ENCODE results near the gene FTO.

The FTO gene

DNA sequence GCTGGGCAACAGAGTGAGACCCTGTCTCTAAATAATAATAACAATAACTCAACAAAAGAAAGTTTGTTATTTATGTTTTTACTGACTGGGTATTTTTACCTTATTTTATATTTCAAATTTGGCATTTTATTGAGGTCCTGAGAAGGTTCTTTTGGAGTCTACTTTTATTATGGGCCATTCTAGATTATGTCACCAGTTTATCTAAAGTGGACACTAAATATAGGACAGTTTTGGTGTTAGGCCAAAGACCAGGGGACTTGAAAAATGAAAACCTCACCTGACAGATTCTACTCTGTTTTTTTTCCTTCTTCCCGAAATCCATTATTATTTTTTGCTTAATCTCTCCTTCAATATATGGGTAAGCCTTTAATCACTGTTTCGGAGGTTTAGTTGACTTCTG is 8.1 kb downstream of the FTO start:
- DNase-seq = no peak

DNA sequence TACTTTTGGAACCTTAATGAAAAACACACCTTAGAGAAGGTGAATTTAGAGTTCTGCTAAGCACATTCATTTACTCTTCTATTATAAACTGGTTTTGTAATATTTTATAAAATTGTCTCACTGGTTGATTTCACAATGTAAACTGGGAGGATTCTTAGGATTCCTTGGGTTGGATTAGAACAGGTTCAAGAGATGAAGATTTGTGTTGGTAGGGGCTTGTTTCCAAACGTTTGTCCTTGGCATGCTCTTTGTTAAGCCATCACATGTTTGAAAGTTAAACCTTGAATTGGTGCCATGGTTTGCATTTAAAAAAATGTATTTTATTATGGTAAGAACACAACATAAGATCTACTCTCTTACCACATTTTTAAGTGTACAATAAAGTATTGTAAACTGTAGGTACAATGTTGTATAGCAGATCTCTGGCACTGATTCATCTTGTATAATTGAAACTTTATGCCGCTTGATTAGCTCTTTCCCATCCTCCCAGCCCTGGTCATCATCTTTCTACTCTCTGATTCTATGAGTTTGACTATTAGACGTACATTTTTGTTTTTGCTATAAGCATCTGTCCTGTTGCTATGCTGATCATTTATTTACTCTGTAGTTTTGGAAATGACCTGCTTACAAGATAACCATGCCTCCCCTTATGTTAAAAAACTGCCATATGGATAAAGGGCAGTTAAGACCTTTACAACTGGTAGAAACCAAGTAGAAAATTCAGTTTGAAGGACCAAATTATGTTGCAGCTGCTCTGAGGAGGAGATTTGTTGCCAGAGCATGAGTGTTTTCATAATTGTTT is 9.6 kb downstream of the FTO start:
- DNase-seq = no peak

DNA sequence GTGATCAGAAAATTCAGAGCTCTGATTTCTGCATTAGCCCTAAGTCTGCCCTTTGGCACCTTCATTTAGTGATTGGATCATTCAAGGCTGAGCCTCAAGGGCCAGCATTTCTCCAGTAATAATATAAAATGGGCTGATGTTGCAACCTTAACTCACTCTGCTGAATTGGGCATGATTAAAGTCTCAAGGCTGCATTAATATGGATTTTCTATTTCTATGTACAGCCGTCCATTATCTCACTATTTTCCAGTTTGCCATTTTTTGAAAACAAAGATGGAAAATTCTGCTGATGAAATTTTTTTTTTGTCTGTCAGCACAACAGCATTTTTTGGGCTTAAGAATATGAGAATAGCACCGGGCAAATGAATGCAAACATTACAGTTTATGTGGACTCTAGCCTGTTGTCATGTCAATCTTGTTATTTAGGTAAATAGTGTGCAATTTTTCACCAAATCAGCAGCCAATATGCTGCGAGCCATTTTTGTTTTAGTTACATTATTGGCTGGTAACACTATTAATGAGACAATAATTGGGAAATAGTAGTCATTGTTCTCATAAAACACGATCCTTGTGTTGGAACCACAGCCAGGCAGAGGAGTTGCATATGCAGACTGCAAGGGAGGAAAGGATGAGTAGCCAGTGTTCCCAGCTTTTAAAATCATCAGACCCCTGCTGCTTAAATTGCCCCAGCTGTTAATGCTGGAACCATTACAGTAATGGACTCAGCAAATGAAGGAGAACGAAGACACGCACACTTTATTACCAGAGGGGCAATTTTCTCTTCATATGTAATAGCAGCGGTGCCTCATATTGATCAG is 10.5 kb downstream of the FTO start:
- DNase-seq = peak; percentile 74

DNA sequence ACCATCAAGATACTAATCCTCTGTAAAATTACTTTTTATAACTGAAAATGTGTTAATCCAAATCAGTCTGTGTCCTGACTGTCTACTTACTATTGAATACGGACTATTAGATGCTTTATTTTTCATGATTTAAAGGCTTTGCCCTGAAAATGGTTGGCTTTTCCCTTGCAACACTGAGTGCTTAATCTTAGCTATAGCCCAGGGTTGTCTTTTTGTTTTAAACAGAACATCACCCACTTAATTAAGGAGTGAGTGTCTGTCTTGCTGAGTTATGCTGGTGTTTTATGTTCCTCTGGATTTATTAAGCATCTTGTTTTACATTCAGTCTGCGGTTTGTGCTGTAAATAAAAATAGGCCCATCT is 11.0 kb downstream of the FTO start:
- no peak for DNase-seq

DNA sequence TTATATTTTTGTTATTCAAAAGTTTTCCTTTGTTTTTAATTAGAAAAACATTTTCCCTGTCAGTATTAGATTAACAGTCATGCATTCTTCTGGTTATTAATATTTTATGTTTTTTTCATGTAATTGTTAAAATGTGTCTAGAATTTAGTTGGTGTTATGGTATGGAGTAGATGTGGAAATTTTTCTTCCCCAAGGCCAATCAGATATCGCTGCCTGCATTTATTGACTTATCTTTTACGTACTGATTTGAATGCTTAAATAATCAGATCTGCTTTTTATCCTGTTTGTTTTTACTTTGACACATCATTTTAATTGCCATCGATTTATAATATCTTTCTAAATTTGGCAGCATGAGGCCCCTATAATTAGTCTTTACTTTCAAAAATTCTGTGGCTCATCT is 13.6 kb downstream of the FTO start:
- DNase-seq = no peak

DNA sequence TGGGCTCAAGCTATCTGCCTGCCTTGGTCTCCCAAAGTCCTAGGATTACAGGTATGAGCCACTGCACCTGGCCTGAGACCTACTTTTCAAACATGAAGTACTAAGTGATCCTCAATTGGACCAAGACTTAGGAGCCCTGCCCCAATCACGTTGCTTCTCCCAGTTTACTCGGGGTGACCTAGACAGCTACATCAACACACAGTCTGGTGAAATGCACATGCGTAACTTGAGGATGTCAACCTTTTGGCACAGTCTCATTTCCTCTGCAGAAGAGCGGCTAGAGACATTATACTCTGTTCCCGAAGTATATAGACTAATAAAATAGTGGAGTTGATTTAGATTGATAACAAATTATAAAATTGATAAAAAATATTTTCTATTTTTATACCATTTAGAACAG is 17.1 kb downstream of the FTO start:
- DNase-seq = no peak

DNA sequence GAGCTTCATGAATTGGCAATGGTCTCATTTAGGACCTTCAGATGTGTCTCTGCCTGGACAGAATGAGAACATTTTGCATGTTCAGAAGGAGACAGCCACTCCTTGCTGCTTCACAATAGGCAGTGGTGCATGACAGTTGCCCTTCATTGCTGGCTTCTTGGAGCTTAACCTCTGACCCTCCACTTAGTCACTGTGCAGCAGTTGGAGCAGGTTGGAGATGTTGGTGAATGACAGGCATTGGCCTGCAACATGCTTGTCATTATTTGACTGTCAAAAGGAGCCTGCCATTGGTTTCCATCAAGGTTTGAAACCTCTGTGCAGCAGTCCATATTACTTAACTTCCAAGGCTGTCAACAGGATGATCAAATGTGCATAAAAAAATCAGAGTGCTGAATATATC is 22.7 kb downstream of the FTO start:
- no peak for DNase-seq

DNA sequence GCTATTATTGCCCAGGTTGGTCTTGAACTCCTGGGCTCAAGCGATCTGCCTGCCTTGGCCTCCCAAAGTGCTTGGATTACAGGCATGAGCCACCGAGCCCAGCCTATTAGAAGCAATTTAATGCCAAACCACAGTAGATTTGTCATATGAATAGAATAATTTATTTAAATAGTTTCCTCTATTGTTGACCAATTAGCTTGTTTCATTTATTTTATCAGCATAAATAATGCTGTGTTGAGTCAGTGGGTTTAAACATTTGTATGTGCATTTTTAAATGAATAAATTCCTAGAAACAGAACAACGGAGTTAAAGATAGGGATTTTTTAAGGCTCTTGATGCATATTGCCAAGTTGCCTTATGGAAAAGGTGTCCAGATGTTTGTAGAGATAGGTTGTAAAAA is 26.7 kb downstream of the FTO start:
- DNase-seq = no peak

DNA sequence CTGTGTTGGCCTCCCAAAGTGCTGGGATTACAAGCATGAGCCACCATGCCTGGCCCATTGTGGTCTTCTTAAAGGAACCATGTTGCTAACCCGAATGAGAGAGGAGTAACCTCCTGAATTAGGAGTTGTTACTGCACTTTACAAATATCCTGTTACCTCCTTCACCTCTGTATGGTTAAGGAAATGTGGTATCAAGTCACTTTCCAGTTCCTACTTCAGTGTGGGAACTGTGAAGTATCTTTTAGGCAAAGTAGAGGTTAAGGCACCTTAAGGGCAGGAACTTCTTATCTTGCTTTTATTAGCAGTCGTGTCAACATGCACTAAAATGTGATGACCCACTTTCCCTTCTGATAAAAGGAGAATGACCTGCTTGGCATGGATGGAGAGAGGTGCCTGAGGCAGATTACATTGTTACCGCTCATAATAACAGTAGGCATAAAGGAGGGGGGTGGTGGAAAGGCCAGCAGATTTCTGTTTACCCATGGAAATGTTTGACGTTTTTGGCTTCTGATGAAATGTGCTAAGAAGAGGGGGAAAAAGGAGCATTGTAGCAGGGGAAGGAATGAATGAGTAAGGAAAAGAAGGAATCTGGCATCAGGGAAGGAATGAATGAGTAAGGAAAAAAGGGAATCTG is 28.5 kb downstream of the FTO start:
- no peak for DNase-seq

DNA sequence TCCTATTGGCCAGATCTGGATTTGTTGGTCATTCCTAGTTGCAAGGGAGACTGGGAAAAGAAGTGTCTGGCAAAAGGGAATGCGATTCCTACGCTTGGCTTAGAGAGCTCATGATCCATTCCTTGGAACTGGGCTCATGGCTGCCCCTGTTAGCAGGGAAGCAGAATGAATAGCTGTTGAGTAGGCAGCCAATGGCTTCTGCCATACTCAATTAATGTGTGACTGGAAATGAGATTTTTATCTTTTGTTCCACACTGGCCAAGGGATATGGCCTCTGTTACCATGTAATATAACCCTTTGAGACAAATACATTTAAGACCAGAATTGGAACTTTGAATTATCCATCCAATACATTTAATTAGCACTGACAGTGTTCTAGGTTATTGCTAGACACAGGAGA is 31.0 kb downstream of the FTO start:
- DNase-seq = no peak

DNA sequence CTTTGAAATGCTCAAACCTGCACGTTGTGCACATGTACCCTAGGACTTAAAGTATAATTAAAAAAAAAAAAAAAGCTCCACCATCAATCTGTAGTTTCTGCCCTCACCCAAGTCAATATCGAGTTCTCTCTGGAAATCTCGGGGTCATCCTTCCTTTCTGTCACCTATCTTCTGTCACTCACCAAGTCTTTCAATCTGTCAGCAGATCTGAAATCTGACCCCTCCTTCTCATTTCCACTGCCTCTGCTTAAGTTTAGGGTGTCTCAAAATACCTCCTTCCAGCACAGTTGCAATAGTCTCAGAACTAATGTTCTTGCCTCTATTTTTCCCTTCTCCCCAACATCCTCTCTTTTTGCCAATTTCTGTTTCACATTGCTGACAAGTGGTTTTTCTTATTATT is 32.3 kb downstream of the FTO start:
- DNase-seq = no peak

DNA sequence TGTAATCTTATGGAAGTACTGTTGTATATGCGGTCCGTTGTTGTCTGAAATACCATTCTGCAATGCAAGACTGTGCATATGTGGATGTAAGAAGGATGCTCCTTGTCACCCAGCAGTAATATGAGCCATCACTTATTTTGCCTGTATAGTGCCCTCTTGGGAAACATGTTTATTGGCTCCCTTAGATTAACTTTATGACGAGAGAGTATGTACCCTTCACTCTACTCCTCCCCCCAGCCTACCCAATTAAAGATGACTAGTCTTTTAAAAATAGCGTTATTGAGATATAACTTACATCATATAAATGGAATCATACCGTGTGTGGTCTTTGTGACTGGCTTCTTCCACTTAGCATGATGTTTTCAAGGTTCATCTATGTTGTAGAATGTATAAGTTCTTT is 33.6 kb downstream of the FTO start:
- no peak for DNase-seq

DNA sequence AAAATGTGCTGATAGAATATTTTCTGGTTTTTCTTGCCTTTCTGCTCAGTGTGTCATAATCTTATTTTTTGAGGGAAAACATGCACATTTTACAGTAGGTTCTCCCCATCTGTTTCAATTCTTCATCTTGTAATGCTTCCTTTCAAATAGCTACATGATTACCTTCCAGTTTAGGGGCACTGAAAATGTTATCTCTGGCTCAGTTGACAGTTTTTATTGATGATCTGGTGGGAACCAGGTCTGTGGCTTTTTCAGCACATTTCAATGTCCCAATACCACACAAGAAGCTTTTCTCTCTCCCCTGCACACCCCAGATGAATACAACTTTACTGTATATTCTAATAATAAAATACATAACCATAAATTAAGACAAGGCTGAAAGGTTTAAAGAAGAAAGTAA is 36.5 kb downstream of the FTO start:
- no peak for DNase-seq

DNA sequence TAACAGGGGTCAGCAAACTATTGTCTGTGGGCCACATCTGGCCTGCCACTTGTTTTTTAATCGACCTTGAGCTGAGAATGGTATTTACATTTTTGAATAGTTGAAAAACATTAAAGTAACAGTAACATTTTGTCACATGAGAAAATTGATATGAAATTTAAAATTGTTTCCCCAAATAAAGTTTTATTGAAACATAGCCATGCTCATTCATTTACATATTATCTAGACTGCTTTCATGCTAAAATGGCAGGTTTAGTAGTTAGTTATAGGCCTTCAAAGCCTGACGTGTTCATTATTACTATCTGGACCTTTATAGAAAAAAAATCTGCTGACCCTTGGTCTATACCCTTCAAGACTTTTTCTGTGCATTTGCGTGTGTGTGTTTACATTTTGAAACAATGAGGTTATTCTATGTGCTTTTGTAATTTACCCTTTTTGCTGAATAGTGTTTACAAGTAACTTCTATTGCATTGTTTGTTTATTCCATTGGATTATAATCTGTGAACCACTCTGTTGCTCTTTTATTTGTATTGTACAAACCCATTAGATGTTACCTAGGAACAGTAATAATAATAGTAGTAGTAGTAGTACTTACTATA is 37.1 kb downstream of the FTO start:
- no peak for DNase-seq

DNA sequence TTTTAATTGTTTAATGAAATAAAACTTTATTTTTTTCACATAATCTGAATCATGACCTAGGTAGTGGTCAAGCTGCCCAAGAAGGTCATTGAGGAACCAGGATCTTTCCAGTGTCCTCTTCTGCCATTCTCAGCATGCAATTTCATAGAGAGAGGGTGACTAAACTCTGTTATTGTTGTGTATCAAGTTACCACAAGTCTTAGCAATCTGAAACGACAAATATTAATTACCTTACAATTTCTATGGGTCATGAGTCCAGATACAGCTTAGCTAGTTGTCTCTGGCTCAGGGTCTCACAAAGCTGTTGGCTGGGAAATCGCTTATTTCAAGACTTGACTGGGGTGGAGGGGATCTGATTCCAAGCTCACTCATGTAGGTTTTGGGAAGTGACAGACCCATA is 37.6 kb downstream of the FTO start:
- DNase-seq = no peak

DNA sequence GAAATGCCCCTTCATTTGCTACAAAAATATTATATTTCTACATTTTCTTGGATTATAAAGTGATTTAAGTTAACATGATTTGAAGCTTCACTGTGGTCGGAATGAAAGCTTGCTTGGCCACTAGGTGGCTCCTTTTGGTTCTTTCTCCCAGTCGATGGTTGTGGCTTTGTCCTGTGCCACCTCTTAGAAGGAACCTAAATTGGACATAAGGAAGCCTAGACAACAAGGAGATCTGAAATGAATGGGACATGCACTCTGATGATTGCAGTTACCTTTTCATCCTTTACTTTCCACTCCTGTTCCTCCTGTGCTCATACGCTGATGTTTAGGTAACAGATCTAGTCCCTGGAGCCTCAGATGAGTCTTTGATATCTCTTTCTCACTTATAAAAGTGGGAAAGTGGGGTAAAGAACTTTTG is 39.2 kb downstream of the FTO start:
- no peak for DNase-seq

DNA sequence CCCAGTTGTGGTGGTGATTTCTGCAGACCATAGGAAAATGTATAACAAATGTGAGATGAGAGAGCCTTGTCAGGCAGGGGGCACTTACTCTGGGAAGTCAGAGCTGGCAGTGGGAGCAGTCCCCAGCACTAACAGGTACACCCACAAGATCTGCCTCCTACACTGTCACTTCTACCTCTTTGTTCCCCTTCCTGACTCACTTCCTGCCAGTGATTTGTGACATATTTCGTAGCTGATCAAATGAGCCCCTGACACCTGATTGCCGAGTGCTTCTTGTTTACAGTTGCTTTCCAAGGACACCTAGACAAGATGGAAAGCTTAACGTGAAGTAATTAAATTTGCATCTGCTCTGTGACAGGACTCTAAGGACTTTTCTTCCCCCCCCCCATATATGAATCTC is 40.5 kb downstream of the FTO start:
- no peak for DNase-seq

DNA sequence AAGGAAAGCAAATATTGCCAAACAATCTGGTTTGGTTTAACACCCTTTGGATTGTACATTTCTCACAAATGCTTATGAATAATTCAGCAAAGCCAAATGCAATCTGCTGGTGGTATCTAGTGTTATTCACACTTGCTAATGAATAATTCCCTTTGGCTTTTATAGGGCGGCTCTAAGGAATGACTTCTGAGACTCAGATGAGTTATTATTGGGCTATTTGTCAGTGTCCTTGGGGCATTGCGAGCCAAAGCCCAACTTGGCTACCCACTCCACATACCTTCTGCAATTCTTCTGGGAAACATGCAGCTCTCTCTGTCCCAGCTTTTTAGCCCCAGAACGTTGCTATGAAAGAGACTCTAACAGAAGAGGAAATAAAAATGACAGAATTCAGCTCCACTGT is 41.1 kb downstream of the FTO start:
- no peak for DNase-seq

DNA sequence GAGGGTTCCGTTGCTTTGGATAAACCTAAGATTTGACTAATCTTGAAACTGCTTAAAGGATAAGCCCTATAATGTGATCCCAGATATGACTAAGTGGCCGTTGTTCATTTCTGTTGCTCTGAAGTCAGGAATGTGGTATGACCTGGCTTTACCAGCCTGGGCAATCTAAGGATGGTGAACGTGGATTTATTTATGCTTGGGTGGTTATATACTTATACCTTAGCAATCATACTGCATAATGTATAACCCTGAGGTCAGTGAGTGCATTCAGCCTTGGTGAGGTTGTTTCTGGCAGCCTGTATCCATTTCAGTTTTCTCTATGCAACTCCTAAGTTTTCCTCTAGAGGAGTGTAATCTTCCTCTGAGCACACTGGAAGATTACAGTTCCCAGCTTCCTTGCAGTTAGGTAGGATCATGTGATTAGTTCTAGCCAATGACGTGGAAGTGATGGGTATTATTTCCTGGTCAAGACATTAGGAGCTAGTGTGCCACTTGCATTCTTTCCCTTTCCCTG is 41.9 kb downstream of the FTO start:
- no peak for DNase-seq

DNA sequence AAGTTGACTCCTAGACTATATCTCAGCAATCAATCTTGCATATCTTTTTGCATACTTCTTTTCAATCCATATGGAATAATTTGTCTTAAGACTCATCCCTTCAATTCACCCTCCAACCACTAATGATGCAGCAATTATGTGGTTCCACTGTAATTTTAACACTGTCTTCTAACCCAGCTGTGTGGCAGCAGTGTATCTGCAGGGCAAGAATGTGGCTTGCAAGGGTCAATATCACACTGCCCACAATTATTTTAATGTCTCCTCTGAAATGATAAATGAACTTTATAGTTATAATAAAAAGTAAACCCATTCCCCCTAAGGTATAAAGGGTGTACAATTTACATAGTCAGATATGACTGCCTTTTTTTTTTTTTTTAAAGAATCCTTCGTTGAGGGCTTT is 48.6 kb downstream of the FTO start:
- DNase-seq = no peak

DNA sequence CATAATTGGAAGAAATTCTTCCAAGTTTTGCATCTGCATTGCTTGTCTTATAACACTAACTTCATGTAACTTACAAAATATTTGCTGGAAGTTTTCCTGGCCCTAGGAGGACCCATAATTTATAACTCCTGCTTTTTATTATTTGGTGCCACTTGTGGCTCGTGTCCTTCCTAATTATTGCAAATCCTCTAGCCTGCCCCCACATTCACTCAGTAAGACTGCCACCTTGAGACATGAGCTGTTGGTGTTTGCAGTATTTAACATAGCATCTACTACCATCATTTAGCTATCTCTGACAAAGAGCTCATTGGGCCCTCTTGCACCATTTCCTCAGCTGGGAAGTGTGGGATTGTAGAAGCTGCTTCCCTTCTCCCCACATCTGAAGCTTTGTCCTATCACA is 49.5 kb downstream of the FTO start:
- no peak for DNase-seq

DNA sequence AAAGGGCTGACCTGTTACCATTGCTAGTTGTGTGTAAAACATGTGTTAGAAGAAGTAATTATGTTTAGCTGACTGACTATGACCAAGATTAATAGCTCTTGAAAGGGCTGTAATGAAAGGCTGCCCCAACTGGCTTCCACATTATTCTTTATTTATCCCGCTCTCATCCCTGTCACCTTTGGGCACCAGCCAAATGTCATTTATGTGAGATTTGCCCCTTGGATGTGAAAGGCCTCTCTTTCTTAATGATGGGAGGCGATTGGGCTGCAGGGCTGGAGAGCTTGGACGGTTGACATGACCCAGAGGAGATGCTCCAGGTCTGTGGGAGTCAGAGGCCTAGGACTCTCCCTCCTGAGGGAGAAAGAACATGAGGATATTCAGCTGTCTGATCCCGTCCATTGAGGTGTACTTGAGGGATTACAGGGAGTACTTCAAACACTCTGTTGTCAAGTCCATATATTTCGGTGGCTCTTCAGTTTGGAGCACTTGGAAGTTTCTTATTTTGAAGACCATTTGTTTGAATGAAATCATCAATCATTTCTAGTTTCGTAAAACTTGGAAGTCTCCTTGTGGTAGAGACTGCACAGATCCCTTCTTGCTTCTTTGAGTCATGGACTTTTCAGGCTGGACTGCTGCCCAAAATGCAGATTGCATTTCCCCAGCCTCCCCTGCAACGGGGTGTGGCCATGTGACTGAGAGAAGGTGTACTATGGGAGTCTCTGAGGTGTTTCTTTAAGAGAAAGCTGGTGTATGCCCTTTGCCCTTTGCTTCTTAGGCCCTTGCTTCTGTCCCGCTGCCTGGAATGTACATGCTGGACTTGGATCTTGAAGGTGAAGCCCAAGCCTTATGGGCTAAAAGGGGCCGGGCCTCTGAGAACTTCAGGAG is 51.3 kb downstream of the FTO start:
- peak; percentile 43 for DNase-seq

Data from DMS79 (cell line).